H1 (cell line): ENCODE data around the gene CCDC60.

ENCODE experiments used
- ASH2L ChIP-seq: fragments of 200-600, 300-600 bp; sonication (generic); IDR thresholded peaks from one replicate; pipeline ENCODE4 v1.7.1; 2017; ENCODE audit warnings: low read length
- CHD2 ChIP-seq: IDR thresholded peaks from 2 replicates; pipeline ENCODE4 v1.6.1; 2012; ENCODE audit warnings: low read length, improper control_type of control experiment
- EGR1 ChIP-seq: IDR thresholded peaks from 2 replicates; pipeline ENCODE4 v1.6.1; 2011; ENCODE audit warnings: low read depth, low read length, borderline replicate concordance
- POU5F1 ChIP-seq: IDR thresholded peaks from 2 replicates; pipeline ENCODE4 v1.6.1; 2011; ENCODE audit warnings: low read depth, mild to moderate bottlenecking, low read length, moderate library complexity
- RAD21 ChIP-seq, 2 experiments: IDR thresholded peaks in 1 of 2; conservative IDR thresholded peaks in 1 of 2; 2 replicates each; pipeline ENCODE4 v1.6.1; 2011; ENCODE audit warnings: low read depth in 2 of 2, low read length in 2 of 2, improper control_type of control experiment in 1 of 2, inconsistent platforms in 1 of 2, mild to moderate bottlenecking in 1 of 2, moderate library complexity in 1 of 2
- SP4 ChIP-seq: IDR thresholded peaks from 2 replicates; pipeline ENCODE4 v1.6.1; 2012; ENCODE audit warnings: low read length, inconsistent platforms
- TAF1 ChIP-seq: IDR thresholded peaks from 2 replicates; pipeline ENCODE4 v1.6.1; 2011; ENCODE audit warnings: mild to moderate bottlenecking, low read depth, low read length
- TEAD4 ChIP-seq: IDR thresholded peaks from 2 replicates; pipeline ENCODE4 v1.6.1; 2012; ENCODE audit warnings: low read depth, low read length, inconsistent platforms, mixed read lengths
- TF ChIP-seq, protein P1 (sequence below), 3 experiments: IDR thresholded peaks; 1 replicate in 2 of 3; 2 replicates in 1 of 3; pipeline versions ENCODE4 v1.5.1 to v1.6.1; 2011; ENCODE audit warnings: low read length in 3 of 3, mild to moderate bottlenecking in 3 of 3, inconsistent platforms in 2 of 3, low read depth in 1 of 3, moderate library complexity in 1 of 3; ENCODE audit not compliant: insufficient read depth in 1 of 3; ENCODE audit errors: control extremely low read depth in 1 of 3
- TF ChIP-seq, protein P2 (sequence below): IDR thresholded peaks from 2 replicates; pipeline ENCODE4 v1.6.1; 2011; ENCODE audit warnings: low read depth, mild to moderate bottlenecking, low read length; ENCODE audit not compliant: insufficient read depth

DNA sequence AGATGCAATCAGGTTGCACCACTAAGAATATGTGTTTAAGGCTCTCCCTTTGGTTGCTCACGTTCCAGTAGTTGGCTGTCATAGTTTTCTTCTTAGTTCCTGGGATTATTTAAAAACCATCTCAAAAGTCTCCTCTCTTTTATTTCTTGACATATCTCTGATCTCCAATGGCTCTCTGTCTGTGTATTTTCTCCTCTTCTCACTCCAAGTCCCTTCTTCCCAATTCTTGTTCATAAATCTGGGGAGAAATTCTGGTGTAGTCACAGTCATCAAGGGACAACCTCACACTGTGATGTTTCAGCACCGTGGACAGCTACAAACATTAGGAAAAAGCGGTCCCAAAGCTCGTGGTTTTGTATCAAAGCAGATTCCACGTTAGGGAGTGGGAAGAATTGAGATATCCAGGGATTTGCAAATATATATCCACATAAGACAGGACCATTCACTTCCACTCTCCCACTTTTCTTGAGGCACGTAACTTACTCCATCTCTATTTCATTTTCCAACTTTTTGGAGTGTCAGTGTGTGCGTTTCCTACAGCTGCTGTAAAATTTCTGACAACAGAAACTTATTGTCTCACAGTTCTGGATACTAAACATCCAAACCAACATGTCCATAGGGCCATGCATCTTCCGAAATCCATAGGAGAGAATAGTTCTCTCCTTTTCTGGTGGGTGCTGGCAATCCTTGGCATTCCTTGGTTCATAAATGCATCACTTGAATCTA, 178.4 kb downstream of the CCDC60 start:
- TF ChIP-seq, protein P1, sequence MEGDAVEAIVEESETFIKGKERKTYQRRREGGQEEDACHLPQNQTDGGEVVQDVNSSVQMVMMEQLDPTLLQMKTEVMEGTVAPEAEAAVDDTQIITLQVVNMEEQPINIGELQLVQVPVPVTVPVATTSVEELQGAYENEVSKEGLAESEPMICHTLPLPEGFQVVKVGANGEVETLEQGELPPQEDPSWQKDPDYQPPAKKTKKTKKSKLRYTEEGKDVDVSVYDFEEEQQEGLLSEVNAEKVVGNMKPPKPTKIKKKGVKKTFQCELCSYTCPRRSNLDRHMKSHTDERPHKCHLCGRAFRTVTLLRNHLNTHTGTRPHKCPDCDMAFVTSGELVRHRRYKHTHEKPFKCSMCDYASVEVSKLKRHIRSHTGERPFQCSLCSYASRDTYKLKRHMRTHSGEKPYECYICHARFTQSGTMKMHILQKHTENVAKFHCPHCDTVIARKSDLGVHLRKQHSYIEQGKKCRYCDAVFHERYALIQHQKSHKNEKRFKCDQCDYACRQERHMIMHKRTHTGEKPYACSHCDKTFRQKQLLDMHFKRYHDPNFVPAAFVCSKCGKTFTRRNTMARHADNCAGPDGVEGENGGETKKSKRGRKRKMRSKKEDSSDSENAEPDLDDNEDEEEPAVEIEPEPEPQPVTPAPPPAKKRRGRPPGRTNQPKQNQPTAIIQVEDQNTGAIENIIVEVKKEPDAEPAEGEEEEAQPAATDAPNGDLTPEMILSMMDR (IDR thresholded peaks at IDR 0.05; ENCODE audit: control extremely low read depth in 1 of 3, insufficient read depth in 1 of 3, low read depth in 1 of 3, low read length in 3 of 3) = no peak
- TF ChIP-seq TAF1 = no peak
- no peak for TF ChIP-seq CHD2
- no peak for TF ChIP-seq ASH2L
- TF ChIP-seq TEAD4 = no peak
- TF ChIP-seq, protein P2, sequence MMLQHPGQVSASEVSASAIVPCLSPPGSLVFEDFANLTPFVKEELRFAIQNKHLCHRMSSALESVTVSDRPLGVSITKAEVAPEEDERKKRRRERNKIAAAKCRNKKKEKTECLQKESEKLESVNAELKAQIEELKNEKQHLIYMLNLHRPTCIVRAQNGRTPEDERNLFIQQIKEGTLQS = no peak
- no peak for TF ChIP-seq EGR1
- TF ChIP-seq POU5F1 = no peak
- no peak for TF ChIP-seq SP4
- no peak for TF ChIP-seq RAD21 (IDR thresholded peaks at IDR 0.05 in 1 of 2, conservative IDR thresholded peaks at IDR 0.05 in 1 of 2; ENCODE audit: low read depth in 2 of 2, low read length in 2 of 2)
